Measurements from ENCODE around the gene ERG. TPM values are rescaled to one million over a fixed set of nuclear protein-coding genes. Genes with fewer than 3 reads are reported as not detected.

ERG gene
- total RNA-seq, 1 donor from 2014 or later = 6.8 TPM

DNA sequence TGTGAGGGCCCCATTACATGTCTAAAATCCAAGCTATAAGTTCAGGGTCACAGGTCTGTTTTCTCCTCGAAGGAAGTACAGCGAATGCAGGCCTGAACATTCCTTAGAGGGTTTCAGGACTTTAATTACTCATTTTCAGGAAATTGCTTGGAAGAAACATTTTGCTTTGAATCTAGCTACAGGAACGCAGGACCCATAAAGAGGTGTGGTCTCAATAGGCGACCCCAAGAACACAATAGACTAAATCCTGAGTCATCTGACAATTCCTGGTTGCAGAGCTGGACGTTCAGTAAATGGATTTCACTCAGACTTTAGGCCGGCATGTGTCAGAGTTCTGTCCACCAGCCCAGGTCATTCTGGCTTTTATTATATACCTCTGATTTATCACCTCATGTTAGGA is 1.0 kb upstream of the ERG start:
- no peaks in the 10 kb centered on the region for H3K9me3 Mint-ChIP-seq
- peaks cover 3% of the 10 kb centered on the region for H3K27me3 Mint-ChIP-seq
- no peak overlapping the region for H3K27ac Mint-ChIP-seq
- TF ChIP-seq, protein P1, sequence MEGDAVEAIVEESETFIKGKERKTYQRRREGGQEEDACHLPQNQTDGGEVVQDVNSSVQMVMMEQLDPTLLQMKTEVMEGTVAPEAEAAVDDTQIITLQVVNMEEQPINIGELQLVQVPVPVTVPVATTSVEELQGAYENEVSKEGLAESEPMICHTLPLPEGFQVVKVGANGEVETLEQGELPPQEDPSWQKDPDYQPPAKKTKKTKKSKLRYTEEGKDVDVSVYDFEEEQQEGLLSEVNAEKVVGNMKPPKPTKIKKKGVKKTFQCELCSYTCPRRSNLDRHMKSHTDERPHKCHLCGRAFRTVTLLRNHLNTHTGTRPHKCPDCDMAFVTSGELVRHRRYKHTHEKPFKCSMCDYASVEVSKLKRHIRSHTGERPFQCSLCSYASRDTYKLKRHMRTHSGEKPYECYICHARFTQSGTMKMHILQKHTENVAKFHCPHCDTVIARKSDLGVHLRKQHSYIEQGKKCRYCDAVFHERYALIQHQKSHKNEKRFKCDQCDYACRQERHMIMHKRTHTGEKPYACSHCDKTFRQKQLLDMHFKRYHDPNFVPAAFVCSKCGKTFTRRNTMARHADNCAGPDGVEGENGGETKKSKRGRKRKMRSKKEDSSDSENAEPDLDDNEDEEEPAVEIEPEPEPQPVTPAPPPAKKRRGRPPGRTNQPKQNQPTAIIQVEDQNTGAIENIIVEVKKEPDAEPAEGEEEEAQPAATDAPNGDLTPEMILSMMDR (conservative IDR thresholded peaks at IDR 0.05) = no peak
- H3K36me3 Mint-ChIP-seq = no peaks in the 10 kb centered on the region
- peaks cover 18% of the 10 kb centered on the region for H3K4me1 Mint-ChIP-seq (ENCODE audit: unreplicated experiment)
- no peak for DNase-seq (ENCODE audit: extremely low spot score, unreplicated experiment)
- H3K4me3 Mint-ChIP-seq = no peak overlapping the region

DNA sequence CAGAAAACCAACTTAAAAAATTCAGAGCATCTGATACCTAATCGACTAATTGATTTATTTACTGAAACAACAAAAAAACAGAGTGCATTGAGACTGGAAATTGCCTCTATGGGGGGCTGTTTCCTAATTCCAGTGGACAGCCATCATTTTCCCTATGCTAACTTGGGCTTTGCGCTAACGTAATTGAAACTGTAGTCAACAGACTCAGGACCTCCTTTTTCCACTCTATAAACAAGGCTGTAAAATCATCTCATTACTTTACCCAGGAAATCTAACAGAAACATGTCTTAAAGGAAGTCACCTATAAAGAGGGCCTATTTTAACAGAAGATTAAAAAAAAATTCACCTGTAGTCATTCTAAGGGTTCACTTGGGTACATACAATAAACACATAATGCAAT is 2.1 kb downstream of the ERG start:
- Mint-ChIP-seq H3K4me3 (no peak overlapping the region), H3K9me3 (no peaks in the 10 kb centered on the region), H3K36me3 (no peaks in the 10 kb centered on the region), H3K4me1 (ENCODE audit: unreplicated experiment) (peaks cover 26% of the 10 kb centered on the region), H3K27me3 (peaks cover 3% of the 10 kb centered on the region), H3K27ac (no peak overlapping the region)
- TF ChIP-seq, protein P1 (conservative IDR thresholded peaks at IDR 0.05) = no peak
- DNase-seq (ENCODE audit: extremely low spot score, unreplicated experiment) = no peak

- H3K9me3 Mint-ChIP-seq = no peaks in the 10 kb centered on the region
- no peak overlapping the region for H3K27ac Mint-ChIP-seq
- no peak overlapping the region for H3K4me3 Mint-ChIP-seq
- peaks cover 26% of the 10 kb centered on the region for H3K4me1 Mint-ChIP-seq (ENCODE audit: unreplicated experiment)
- TF ChIP-seq, protein P1 (conservative IDR thresholded peaks at IDR 0.05) = no peak
- H3K27me3 Mint-ChIP-seq = peaks cover 3% of the 10 kb centered on the region
- no peak for DNase-seq (ENCODE audit: extremely low spot score, unreplicated experiment)
- H3K36me3 Mint-ChIP-seq = no peaks in the 10 kb centered on the region
Observed at GRCh38 chr21:38495696-38496095, 2.6 kb downstream of the ERG start.

DNA sequence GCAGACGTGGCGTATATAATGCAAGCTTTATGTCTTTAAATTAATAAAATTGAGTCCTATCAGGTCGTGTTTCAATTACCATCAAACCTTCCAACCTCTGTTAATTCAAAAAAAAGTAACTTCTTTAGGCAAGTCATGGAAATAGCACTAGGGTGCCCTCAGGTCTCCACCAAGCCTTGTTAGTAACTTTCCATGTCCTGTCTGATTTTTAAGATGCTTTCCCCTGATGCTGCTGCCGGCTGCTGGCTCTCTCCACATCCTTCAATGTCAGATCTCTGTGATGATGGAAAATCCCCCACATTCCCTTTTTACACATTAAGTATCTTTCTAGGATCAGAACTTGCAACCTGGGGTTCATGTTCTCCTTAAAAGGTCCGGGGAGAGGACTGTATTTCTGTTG is 3.0 kb downstream of the ERG start:
- H3K4me1 Mint-ChIP-seq (ENCODE audit: unreplicated experiment) = peaks cover 26% of the 10 kb centered on the region
- H3K27ac Mint-ChIP-seq = no peak overlapping the region
- H3K4me3 Mint-ChIP-seq = no peak overlapping the region
- no peaks in the 10 kb centered on the region for H3K9me3 Mint-ChIP-seq
- peaks cover 3% of the 10 kb centered on the region for H3K27me3 Mint-ChIP-seq
- no peaks in the 10 kb centered on the region for H3K36me3 Mint-ChIP-seq
- DNase-seq (ENCODE audit: extremely low spot score, unreplicated experiment) = no peak
- TF ChIP-seq, protein P1 (conservative IDR thresholded peaks at IDR 0.05) = no peak

DNA sequence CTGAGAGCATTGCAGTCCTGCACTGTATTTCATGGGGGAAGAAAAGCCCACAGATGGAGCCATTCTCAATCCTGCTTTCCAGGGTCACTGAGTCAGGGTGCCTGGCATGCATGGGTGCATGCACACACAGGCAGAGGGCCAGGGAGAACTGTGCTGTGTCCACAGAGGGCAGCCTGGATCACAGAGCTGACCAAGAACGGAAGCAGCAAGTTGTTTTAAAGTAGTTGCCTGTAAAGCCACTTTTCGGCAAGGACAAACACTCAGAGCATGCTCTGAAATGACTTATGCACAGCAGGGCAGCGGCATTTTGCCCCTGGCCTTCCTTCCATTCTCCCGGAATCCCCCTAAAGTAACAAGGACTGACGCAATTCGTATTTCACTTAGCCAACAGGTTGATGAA is 3.6 kb downstream of the ERG start:
- Mint-ChIP-seq H3K4me1 (ENCODE audit: unreplicated experiment) (peaks cover 26% of the 10 kb centered on the region), H3K9me3 (no peaks in the 10 kb centered on the region), H3K27me3 (peaks cover 3% of the 10 kb centered on the region), H3K36me3 (no peaks in the 10 kb centered on the region), H3K4me3 (no peak overlapping the region), H3K27ac (no peak overlapping the region)
- DNase-seq (ENCODE audit: extremely low spot score, unreplicated experiment) = no peak
- TF ChIP-seq, protein P1 (conservative IDR thresholded peaks at IDR 0.05) = no peak

GRCh38 chr21:38494251-38494642 is 4.0 kb downstream of the ERG start:
- no peak for DNase-seq (ENCODE audit: extremely low spot score, unreplicated experiment)
- Mint-ChIP-seq H3K27me3 (peaks cover 3% of the 10 kb centered on the region), H3K4me1 (ENCODE audit: unreplicated experiment) (peaks cover 24% of the 10 kb centered on the region), H3K4me3 (no peak overlapping the region), H3K9me3 (no peaks in the 10 kb centered on the region), H3K27ac (no peak overlapping the region), H3K36me3 (no peaks in the 10 kb centered on the region)
- TF ChIP-seq, protein P1 (conservative IDR thresholded peaks at IDR 0.05) = no peak
